Measurements from ENCODE around the gene MLH3. TPM values are rescaled to one million over a fixed set of nuclear protein-coding genes. Genes with fewer than 3 reads are reported as not detected.
"Not testable (repeated sequence)": the region's sequence is repeated elsewhere in the genome, so short reads cannot be mapped to it uniquely, and the experiment has no call there.

MLH3 gene
- polyA plus RNA-seq, 5 donors = 32.2 to 49.3 (median 38.2) TPM

DNA sequence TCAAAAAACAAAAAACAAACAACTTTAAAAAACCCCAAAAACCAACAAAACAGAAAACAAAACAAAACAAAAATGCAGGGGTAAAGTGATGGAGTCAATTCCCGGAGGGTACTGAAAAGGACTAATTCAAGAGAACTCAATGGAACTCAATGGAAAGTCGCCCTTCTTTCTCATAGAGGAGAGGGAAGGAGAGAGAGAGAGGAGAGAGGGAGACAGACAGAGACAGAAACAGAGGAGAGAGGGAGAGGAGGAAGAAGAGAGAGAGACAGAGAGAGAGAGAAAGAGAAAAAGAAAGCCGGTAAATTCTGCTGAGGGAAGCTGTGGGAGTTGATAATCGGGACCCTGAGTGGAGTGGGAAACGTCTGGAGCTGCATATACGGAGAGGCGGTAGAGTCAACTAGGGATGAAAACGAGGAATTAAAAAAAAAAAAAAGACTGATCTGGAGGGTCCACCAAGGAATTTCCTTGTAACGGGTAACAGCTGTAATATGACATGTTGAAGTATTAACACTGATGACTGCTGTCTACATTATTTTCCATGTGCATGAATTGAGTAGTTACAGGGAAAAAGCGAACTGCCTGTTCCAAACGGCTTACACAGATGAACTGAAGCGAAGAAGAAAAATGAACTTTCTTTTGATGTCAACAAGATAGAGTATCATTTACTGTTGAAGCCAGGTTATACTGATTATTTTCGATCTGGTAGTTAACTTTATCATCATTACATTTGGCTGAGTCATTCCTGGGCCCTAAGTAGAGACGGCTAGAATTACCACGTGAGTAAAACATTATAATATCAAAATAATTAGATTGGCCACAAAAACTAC is 17.2 kb upstream of the MLH3 start:
- DNase-seq = peak in 1 of 2 donors; percentile 50

- not testable (repeated sequence) for DNase-seq
Measured at GRCh38 chr14:75067765-75068164, 16.5 kb upstream of the MLH3 start.

DNA sequence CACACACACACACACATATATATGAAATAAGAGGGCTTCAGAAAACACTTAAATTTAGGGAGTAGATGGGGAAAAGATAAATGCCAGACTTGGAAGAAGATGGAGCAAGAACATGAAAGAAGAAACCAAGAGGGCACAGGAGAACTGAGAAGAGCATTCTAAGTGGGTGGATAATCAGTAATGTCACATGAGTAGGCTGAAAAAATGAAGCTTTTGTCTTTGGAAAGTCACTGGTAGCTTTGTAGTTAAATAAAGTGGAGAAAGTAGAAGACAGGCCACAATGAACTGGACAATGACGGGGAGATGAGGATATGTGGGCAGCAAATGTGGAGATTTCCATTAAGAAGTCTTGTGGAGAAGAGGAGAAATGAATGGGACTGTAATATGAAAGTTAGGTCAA is 15.9 kb upstream of the MLH3 start:
- DNase-seq = no peak

GRCh38 chr14:75066691-75067090 is 15.4 kb upstream of the MLH3 start:
- DNase-seq = no peak

- no peak for DNase-seq
Measured at GRCh38 chr14:75064205-75064567, 12.9 kb upstream of the MLH3 start.

DNA sequence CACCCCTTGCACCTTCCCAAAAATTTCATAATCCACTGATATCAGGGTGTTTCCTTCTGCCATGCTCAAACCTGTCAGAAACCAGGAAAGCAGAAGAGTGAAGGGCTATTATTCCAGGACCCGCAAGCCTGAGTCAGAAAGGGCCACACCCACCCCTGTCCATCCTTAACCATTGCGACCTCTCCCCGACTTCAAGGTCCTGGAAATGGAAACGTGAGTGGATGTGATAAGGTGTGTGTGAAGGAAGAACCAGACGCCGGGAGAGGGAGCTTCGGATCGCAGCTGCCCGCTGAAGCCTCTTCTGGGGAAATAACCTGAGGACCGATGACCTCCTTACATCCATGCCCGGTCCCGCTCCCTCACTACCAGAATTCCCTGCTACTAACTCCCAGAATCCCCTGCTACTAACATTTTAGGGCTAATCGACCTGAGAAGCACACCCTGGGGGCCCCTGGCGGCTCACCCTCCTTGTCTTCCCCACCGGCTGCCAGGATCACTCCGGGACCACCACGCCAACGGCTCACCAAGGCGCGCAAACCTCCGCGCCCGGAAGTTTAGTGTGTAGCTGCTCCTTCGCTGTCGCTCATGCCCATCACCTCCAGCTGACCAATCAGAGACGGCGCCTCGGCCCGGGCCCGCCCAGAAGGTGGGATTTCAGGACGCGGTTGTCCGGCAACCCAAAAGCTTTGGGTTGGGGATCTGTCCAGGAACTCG is 12.4 kb upstream of the MLH3 start, which contains the start of gene ACYP1:
TSS of gene ACYP1 (minus strand) at position 534 of the 714 bp plus-strand sequence. CDS start at position 63, 471 bp downstream.
- peak; percentile 88 to 92 for DNase-seq

DNA sequence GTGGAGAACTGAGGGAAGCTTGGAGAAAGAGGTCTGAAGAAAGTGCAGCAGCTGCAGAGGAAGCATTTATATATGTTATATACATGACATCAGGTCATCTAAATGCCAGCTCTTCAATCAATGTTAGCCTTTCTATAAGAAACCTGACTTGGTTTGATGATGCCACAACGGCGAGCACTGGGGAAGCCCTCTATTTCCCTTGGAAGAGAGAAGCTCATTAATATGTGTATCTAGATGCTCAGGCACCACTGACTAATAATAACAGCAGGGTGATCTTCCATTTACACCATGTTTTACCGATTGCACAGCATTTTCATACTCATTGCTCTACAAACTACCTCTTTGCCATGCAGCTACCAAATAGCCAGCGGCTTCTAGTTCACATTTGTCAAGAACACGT is 11.7 kb upstream of the MLH3 start:
- DNase-seq = no peak

GRCh38 chr14:75060420-75060819 is 9.2 kb upstream of the MLH3 start:
- DNase-seq = no peak

GRCh38 chr14:75059642-75060041 is 8.4 kb upstream of the MLH3 start:
- no peak for DNase-seq

DNA sequence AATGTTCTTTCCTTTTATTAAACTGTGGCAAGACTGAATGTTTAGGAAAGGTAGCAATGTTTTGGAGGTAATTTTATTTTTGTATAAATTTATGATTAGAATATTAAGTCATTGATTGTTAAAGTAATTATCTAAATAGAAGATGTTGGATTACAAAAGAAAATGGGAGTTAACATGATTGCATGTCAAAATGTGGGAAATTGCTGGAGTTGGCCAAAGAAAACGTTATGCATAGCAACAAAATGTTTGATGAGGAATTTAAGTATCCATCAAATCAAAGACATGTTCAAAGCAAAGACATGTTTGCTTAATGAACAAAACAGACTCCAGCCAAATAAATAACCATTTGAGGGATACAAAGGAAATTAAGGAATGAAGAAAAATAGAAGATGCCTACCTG is 3.2 kb upstream of the MLH3 start:
- no peak for DNase-seq

- peak; percentile 73 to 81 for DNase-seq
Measured at GRCh38 chr14:75053396-75054291, 2.4 kb upstream of the MLH3 start.

- no peak for DNase-seq
Measured at GRCh38 chr14:75051556-75051899, 261 bp upstream of the MLH3 start.

DNA sequence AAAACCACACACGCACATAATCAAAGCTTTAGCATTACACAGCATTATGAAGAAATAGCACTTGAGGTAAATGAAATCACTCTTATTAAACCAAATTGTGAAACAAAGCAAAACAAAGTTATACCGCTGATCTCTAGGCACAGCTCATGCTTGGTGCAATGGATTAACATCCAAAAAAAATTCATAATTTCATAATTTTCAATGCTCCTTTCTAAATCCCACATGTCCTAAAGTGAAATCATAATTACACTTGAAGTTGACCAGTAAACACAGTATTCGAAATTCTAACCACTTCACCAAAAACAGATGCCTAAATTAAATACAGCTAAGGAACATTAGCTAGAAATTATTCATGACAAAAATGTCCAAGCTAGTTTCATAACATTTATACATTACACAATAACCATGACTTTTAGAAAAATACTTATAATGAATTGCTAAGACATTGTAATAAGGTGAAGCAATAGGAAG is 1.5 kb downstream of the MLH3 start:
- DNase-seq = no peak

GRCh38 chr14:75049136-75049535 is 2.1 kb downstream of the MLH3 start:
- DNase-seq = no peak

DNA sequence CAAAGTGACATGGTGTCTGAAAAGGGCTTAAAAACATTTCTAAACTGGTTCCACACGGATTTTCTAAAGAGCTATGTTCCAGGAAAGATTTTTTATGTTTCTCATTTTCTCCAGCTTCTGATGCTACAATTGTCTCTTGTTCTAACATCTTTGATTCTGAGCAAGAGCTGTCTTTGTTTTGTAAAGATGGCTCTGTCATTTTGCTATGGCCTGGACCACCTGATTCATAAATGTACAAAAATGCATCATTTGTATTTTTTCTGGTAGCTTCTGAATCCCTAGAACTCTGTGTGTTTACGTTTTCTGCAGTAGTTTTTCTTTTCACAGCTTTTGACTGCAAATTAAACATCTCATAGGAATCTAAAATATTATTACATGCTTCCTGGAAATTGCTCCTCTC is 3.2 kb downstream of the MLH3 start:
- no peak for DNase-seq

GRCh38 chr14:75047506-75047905 is 3.8 kb downstream of the MLH3 start:
- DNase-seq = no peak

GRCh38 chr14:75046899-75047298 is 4.4 kb downstream of the MLH3 start:
- no peak for DNase-seq

- no peak for DNase-seq
Measured at GRCh38 chr14:75046275-75046674, 5.0 kb downstream of the MLH3 start.

DNA sequence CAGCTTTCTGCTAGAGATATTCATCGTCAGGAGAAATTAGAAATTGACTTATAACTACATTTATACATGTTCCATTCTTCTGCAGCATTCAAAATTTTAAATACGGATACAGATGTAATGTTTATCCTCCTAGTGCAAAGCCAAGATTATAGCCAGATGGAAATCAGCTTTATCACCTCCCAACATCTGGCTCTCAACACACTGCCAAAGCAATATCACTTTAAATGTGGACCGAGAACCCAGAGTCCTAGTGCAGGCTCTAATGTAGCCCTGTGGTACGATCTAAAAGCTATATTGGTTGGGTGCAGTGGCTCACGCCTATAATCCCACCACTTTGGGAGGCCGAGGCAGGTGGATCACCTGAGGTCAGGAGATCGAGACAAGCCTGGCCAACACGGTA is 6.5 kb downstream of the MLH3 start:
- DNase-seq = peak; percentile 84 to 85

GRCh38 chr14:75044322-75044721 is 6.9 kb downstream of the MLH3 start:
- peak in 1 of 2 donors; percentile 57 for DNase-seq

DNA sequence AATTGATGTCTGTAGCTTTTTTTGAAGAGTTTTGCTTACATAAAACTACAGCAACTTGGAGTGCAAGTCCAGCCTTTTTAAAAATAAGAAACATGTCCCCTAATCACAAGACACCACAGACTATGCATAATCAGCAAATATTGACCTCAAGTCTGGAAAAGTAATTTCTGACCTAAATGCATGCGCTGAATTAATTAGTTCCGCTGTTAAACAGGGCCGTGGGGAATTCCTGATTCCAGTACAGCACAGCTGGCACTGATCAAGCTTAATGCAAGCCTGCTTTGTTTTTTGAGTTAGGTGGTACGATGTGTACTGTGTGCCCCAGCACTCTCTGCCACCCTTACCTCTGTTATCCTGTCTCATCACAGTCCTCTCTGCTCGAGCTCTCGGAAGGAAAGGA is 9.2 kb downstream of the MLH3 start:
- no peak for DNase-seq

DNA sequence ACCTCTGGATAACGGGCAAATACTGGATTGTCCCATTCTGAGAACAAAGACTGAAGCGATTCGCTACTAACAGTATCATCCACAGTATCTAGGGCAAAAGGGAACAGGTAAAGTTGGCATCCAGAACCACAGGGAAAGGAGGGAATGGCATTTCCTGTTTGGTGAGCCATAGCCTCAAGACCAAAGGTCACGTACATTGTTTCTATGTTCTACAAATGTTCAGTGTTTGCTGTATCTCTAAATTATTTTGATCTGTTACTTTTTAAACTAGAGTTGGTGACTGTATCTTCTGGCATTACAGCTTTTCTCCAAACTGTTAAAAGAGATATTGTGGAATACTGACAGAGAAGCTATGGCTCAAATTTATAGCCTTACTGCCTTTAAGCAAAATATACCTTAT is 9.7 kb downstream of the MLH3 start:
- DNase-seq = no peak
